GM23338 (cell line): Measurements from ENCODE around the gene DNAJC13. TPM values are rescaled to one million over a fixed set of nuclear protein-coding genes. Genes with fewer than 3 reads are reported as not detected.

ENCODE experiments used
- ATAC-seq: fragments of 200-7000 bp; cut with Tn5 transposase; 3 replicates; pipeline ENCODE4 v1.9.1; 2020
- DNase-seq: peaks from one replicate; pipeline ENCODE4 v3.0.0-alpha.2; 2015; ENCODE audit warnings: low spot score
- H2AFZ ChIP-seq: fragments of 200-600 bp; sonication (generic); 2 replicates; pipeline ENCODE4 v1.8.0; 2016; ENCODE audit warnings: antibody characterized with exemption, mild to moderate bottlenecking, moderate library complexity
- H3F3A ChIP-seq: fragments of 200-600 bp; sonication (generic); replicated peaks from 2 replicates; pipeline ENCODE4 v1.8.0; 2017; ENCODE audit warnings: antibody characterized with exemption, mixed run types, low read depth
- H3K27ac ChIP-seq: fragments of 200-600 bp; sonication (generic); 2 replicates; pipeline ENCODE4 v1.6.1; 2016; ENCODE audit warnings: low read depth
- H3K27me3 ChIP-seq: fragments of 200-600 bp; sonication (generic); 2 replicates; pipeline ENCODE4 v1.8.0; 2016; ENCODE audit warnings: mild to moderate bottlenecking, mixed run types, moderate library complexity; ENCODE audit not compliant: insufficient read depth
- H3K36me3 ChIP-seq: fragments of 200-600 bp; sonication (generic); 2 replicates; pipeline ENCODE4 v1.8.0; 2016; ENCODE audit warnings: mild to moderate bottlenecking; ENCODE audit not compliant: insufficient read depth
- H3K4me1 ChIP-seq: fragments of 200-600 bp; sonication (generic); 2 replicates; pipeline ENCODE4 v1.8.0; 2016; ENCODE audit warnings: mild to moderate bottlenecking, moderate library complexity; ENCODE audit not compliant: insufficient read depth
- H3K4me2 ChIP-seq: fragments of 200-600 bp; sonication (generic); 2 replicates; pipeline ENCODE4 v1.7.1; 2017; ENCODE audit warnings: mixed run types
- H3K4me3 ChIP-seq: fragments of 200-600 bp; sonication (generic); 2 replicates; pipeline ENCODE4 v1.6.1; 2016; ENCODE audit warnings: mixed run types
- H3K79me2 ChIP-seq: fragments of 200-600 bp; sonication (generic); replicated peaks from 2 replicates; pipeline ENCODE4 v1.8.0; 2017; ENCODE audit warnings: mild to moderate bottlenecking; ENCODE audit not compliant: insufficient read depth
- H3K9me2 ChIP-seq: fragments of 200-600 bp; sonication (generic); 2 replicates; pipeline ENCODE4 v1.8.0; 2017; ENCODE audit not compliant: insufficient read depth
- H4K20me1 ChIP-seq: fragments of 200-600 bp; sonication (generic); replicated peaks from 2 replicates; pipeline ENCODE4 v1.8.0; 2017; ENCODE audit warnings: mild to moderate bottlenecking; ENCODE audit not compliant: insufficient read depth
- H3K27ac Mint-ChIP-seq: 2 replicates; pipeline ENCODE4 v1.8.0; 2020; ENCODE audit warnings: inconsistent platforms, mild to moderate bottlenecking, moderate library complexity, mixed read lengths
- H3K27me3 Mint-ChIP-seq: 3 replicates; pipeline ENCODE4 v1.8.0; 2022; ENCODE audit warnings: low read depth, mild to moderate bottlenecking, moderate library complexity, mixed read lengths, inconsistent platforms; ENCODE audit not compliant: insufficient read depth, poor library complexity
- H3K36me3 Mint-ChIP-seq: 3 replicates; pipeline ENCODE4 v1.8.0; 2021; ENCODE audit warnings: low read depth, mild to moderate bottlenecking, inconsistent platforms, moderate library complexity, mixed read lengths
- H3K4me1 Mint-ChIP-seq: 3 replicates; pipeline ENCODE4 v1.8.0; 2020; ENCODE audit warnings: mild to moderate bottlenecking, inconsistent platforms, mixed read lengths
- H3K4me3 Mint-ChIP-seq: 3 replicates; pipeline ENCODE4 v1.8.0; 2021; ENCODE audit warnings: moderate library complexity, mild to moderate bottlenecking, inconsistent platforms, mixed read lengths
- H3K9me3 Mint-ChIP-seq: 3 replicates; pipeline ENCODE4 v1.8.0; 2020; ENCODE audit warnings: moderate library complexity, mild to moderate bottlenecking, inconsistent platforms, mixed read lengths
- CREB1 ChIP-seq: fragments of 250-450 bp; sonication (Bioruptor Pico); IDR thresholded peaks from 2 replicates; pipeline ENCODE4 v1.5.0; 2020; ENCODE audit warnings: low read depth, mild to moderate bottlenecking, moderate library complexity
- ETS1 ChIP-seq: IDR thresholded peaks from 2 replicates; pipeline ENCODE4 v1.6.1; 2016; ENCODE audit warnings: antibody characterized with exemption
- EZH2 ChIP-seq: fragments of 200-600 bp; sonication (generic); IDR thresholded peaks from one replicate; pipeline ENCODE4 v1.8.0; 2017; ENCODE audit warnings: antibody characterized with exemption, mild to moderate bottlenecking, low read depth; ENCODE audit not compliant: unreplicated experiment
- EZH2phosphoT487 ChIP-seq: fragments of 200-600 bp; sonication (generic); IDR thresholded peaks from one replicate; pipeline ENCODE4 v1.8.1; 2018; ENCODE audit warnings: antibody characterized with exemption; ENCODE audit not compliant: unreplicated experiment
- JUNB ChIP-seq: IDR thresholded peaks from one replicate; pipeline ENCODE4 v1.6.1; 2016; ENCODE audit warnings: antibody characterized with exemption; ENCODE audit not compliant: unreplicated experiment
- NANOG ChIP-seq: IDR thresholded peaks from 2 replicates; pipeline ENCODE4 v1.6.1; 2016; ENCODE audit warnings: antibody characterized with exemption, borderline replicate concordance
- POLR2AphosphoS5 ChIP-seq: IDR thresholded peaks from 2 replicates; pipeline ENCODE4 v1.6.1; 2016; ENCODE audit warnings: antibody characterized with exemption, low read depth
- REST ChIP-seq: IDR thresholded peaks from one replicate; pipeline ENCODE4 v1.6.1; 2018; ENCODE audit warnings: antibody characterized with exemption; ENCODE audit not compliant: unreplicated experiment
- STAT1 ChIP-seq: IDR thresholded peaks from one replicate; pipeline ENCODE4 v1.6.1; 2016; ENCODE audit warnings: antibody characterized with exemption; ENCODE audit not compliant: unreplicated experiment
- ZNF114 ChIP-seq: fragments of 250-450 bp; sonication (Bioruptor Pico); IDR thresholded peaks from 2 replicates; pipeline ENCODE4 v1.5.0; 2020; ENCODE audit warnings: mild to moderate bottlenecking, moderate library complexity
- ZNF331 ChIP-seq: fragments of 250-450 bp; sonication (Bioruptor Pico); IDR thresholded peaks from 2 replicates; pipeline ENCODE4 v1.5.0; 2020; ENCODE audit warnings: low read depth, mild to moderate bottlenecking, moderate library complexity
- ZNF462 ChIP-seq: fragments of 250-450 bp; sonication (Bioruptor Pico); IDR thresholded peaks from 2 replicates; pipeline ENCODE4 v1.5.0; 2020; ENCODE audit warnings: mild to moderate bottlenecking, moderate library complexity
- polyA plus RNA-seq: library from polyadenylated mRNA; unstranded; fragments of >200 nt; fragmentation: Nextera tagmentation; extraction: Ambion mirVana; gene quantifications from 2 replicates; pipeline ENCODE4 v1.2.1, GENCODE V29; 2016
- total RNA-seq: library from RNA; depleted of rRNA; stranded (reverse); fragments of >200 nt; shearing (Covaris generic); gene quantifications from 2 replicates; pipeline ENCODE4 v1.2.3, GENCODE V29; 2014
- TF ChIP-seq, protein P1 (sequence below), 2 experiments: fragments of 200-600 bp in 1 of 2; sonication (generic) in 1 of 2; conservative IDR thresholded peaks; 2 replicates each; pipeline versions ENCODE4 v1.5.1 to v1.6.1; 2016 to 2017; ENCODE audit warnings: antibody characterized with exemption in 2 of 2, low read depth in 2 of 2, mild to moderate bottlenecking in 2 of 2, moderate library complexity in 1 of 2

Gene DNAJC13
- total and polyA plus RNA-seq, 2 experiments from 2014 or later, result 8.3 to 33.6 TPM

DNA sequence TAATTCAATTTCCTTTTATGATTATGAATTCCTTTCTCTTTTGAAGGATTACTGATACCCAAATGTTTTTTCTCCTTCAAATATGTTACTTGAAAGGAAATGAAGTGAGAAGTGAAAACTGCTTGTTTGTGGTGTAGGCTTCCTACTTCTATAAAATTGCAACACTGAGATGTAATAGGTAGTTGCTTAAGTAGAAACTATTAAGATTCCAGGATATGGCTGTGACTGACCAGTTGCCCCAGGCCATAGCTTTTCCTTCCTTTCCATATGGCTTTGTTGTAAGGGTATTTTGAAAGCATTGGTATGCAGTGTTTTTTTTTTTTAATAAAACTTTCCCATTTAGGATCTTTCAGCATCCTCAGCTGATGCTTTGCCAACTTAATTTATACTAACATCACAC is 28.5 kb downstream of the DNAJC13 start:
- no peaks in the 10 kb centered on the region for H3K27me3 ChIP-seq
- no peak overlapping the region for H2AFZ ChIP-seq
- H3K4me3 ChIP-seq, result no peak overlapping the region
- H3K4me1 ChIP-seq, result peaks cover 3% of the 10 kb centered on the region
- H3K36me3 ChIP-seq, result 0 out of 2 replicates have a peak, but pooled peaks cover 4% of the 10 kb centered on the region
- no peak overlapping the region for H3K27ac ChIP-seq
- H4K20me1 ChIP-seq, result 0 out of 2 replicates have a peak, but pooled peaks cover 5% of the 10 kb centered on the region
- no peaks in the 10 kb centered on the region for H3F3A ChIP-seq
- H3K79me2 ChIP-seq, result peaks cover 38% of the 10 kb centered on the region
- ATAC-seq (no peak), DNase-seq (peak; percentile 12)
- peaks cover 13% of the 10 kb centered on the region; the same call in 2 of the 3 replicates for H3K36me3 Mint-ChIP-seq
- no peak overlapping the region for H3K4me2 ChIP-seq
- H3K27me3 Mint-ChIP-seq, result no peaks in the 10 kb centered on the region
- no peak overlapping the region for H3K27ac Mint-ChIP-seq
- no peaks in the 10 kb centered on the region for H3K9me3 Mint-ChIP-seq
- H3K4me1 Mint-ChIP-seq, result no peaks in the 10 kb centered on the region
- TF ChIP-seq CREB1 (CRISPR knock-in tag) (no peak), REST (no peak), JUNB (no peak), EZH2 (no peak), NANOG (no peak), ZNF331 (CRISPR knock-in tag) (no peak), ETS1 (no peak), ZNF462 (CRISPR knock-in tag) (no peak), ZNF114 (CRISPR knock-in tag) (no peak), POLR2AphosphoS5 (no peak), EZH2phosphoT487 (no peak), STAT1 (no peak)
- TF ChIP-seq, protein P1, sequence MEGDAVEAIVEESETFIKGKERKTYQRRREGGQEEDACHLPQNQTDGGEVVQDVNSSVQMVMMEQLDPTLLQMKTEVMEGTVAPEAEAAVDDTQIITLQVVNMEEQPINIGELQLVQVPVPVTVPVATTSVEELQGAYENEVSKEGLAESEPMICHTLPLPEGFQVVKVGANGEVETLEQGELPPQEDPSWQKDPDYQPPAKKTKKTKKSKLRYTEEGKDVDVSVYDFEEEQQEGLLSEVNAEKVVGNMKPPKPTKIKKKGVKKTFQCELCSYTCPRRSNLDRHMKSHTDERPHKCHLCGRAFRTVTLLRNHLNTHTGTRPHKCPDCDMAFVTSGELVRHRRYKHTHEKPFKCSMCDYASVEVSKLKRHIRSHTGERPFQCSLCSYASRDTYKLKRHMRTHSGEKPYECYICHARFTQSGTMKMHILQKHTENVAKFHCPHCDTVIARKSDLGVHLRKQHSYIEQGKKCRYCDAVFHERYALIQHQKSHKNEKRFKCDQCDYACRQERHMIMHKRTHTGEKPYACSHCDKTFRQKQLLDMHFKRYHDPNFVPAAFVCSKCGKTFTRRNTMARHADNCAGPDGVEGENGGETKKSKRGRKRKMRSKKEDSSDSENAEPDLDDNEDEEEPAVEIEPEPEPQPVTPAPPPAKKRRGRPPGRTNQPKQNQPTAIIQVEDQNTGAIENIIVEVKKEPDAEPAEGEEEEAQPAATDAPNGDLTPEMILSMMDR (conservative IDR thresholded peaks at IDR 0.05; ENCODE audit: low read depth in 2 of 2), result no peak
- H3K4me3 Mint-ChIP-seq, result no peak overlapping the region
- H3K9me2 ChIP-seq, result no peaks in the 10 kb centered on the region
